Bone marrow (tissue), 2 donors: ENCODE measurements around the gene PXDC1.

Source experiments
- DNase-seq, 2 donors: peaks; one replicate each; lab custom pipeline; 2025; lab: John Stamatoyannopoulos, UW

Gene PXDC1

GRCh38 chr6:3746696-3747095 lies 4.8 kb downstream of the PXDC1 start:
- no peak for DNase-seq

- DNase-seq: no peak
These were observed 5.3 kb downstream of the PXDC1 start for GRCh38 chr6:3746119-3746691.

GRCh38 chr6:3745566-3746118 lies 5.9 kb downstream of the PXDC1 start:
- no peak for DNase-seq

- no peak for DNase-seq
These were observed 6.5 kb downstream of the PXDC1 start for GRCh38 chr6:3744901-3745470.

GRCh38 chr6:3744211-3744900 lies 7.2 kb downstream of the PXDC1 start:
- no peak for DNase-seq

GRCh38 chr6:3743541-3743940 lies 8.0 kb downstream of the PXDC1 start:
- no peak for DNase-seq

- peak; percentile 39 to 63 for DNase-seq
These were observed 8.8 kb downstream of the PXDC1 start for GRCh38 chr6:3742426-3743344.

GRCh38 chr6:3742076-3742425 lies 9.5 kb downstream of the PXDC1 start:
- DNase-seq: no peak

- DNase-seq: no peak
These were observed 10.0 kb downstream of the PXDC1 start for GRCh38 chr6:3741477-3741871.

- DNase-seq: no peak
These were observed 10.7 kb downstream of the PXDC1 start for GRCh38 chr6:3740551-3741476.

- no peak for DNase-seq
These were observed 12.1 kb downstream of the PXDC1 start for GRCh38 chr6:3739311-3739897.

GRCh38 chr6:3738381-3739131 lies 13.0 kb downstream of the PXDC1 start:
- DNase-seq: no peak

GRCh38 chr6:3737831-3738210 lies 13.7 kb downstream of the PXDC1 start:
- no peak for DNase-seq

GRCh38 chr6:3737149-3737830 lies 14.2 kb downstream of the PXDC1 start:
- DNase-seq: no peak

- no peak for DNase-seq
These were observed 16.4 kb downstream of the PXDC1 start for GRCh38 chr6:3735029-3735605.

GRCh38 chr6:3734023-3734422 lies 17.5 kb downstream of the PXDC1 start:
- DNase-seq: no peak

GRCh38 chr6:3733321-3733925 lies 18.1 kb downstream of the PXDC1 start:
- no peak for DNase-seq

- peak; percentile 11 to 13 for DNase-seq
These were observed 19.0 kb downstream of the PXDC1 start for GRCh38 chr6:3732345-3733141.
